Measurements from ENCODE around the gene BCL6B. TPM values are rescaled to one million over a fixed set of nuclear protein-coding genes. Genes with fewer than 3 reads are reported as not detected.
A peak's percentile ranks its signal among the peaks of the same experiment; 100 is the strongest.

BCL6B gene
- total RNA-seq, 1 experiment from 2014 or later, result 0.57 TPM

DNA sequence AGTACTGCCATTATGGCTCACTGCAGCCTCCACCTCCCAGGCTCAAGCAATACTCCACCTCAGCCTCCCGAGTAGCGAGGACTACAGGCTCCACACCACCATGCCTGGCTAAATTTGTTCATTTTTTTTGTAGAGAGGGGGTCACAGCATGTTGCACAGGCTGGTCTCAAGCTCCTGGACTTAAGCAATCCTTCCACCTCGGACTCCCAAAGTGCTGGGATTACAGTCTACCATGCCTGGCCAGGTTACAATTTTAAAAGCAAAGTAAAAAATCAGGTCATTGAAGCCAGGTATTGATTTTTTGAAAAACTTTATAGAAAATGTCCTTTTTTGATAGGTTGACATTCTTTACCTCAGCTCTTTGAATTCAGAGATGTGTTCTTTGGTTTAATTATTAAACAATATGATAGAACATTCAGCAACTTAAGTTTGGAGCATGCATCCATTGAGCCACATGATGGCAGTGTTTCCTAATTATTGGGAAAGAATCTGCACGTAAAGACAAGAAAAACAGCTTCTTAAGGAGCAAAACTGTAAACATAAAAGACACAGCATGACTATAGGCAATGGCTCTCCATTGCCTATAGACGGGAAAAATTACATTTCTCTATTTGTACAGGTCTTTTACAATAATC is 22.8 kb downstream of the BCL6B start:
- DNase-seq (ENCODE audit: low read depth, low spot score) (peak; percentile 67), ATAC-seq (peak; percentile 40)
- Histone ChIP-seq H3K27me3 (ENCODE audit: insufficient read depth, low read length) (no peaks in the 10 kb centered on the region), H3K4me3 (replicated peaks in 1 of 2; ENCODE audit: low read depth in 1 of 2, low read length in 2 of 2) (peak overlapping the region; percentile 49 to 65), H3K36me3 (ENCODE audit: control insufficient read depth in 1 of 2, insufficient read depth in 2 of 2, low read length in 2 of 2) (no peaks in the 10 kb centered on the region), H3K9me2 (ENCODE audit: insufficient read depth) (no peaks in the 10 kb centered on the region), H3K9me3 (ENCODE audit: control insufficient read depth in 1 of 2, insufficient read depth in 1 of 2, low read depth in 1 of 2, low read length in 2 of 2) (no peaks in the 10 kb centered on the region), H3K27ac (ENCODE audit: low read depth, low read length) (peak overlapping the region; percentile 46), H4K20me1 (ENCODE audit: insufficient read depth) (no peaks in the 10 kb centered on the region), H3K4me1 (ENCODE audit: control insufficient read depth in 1 of 2, insufficient read depth in 2 of 2, low read length in 2 of 2) (peaks cover 31 to 48% of the 10 kb centered on the region in 2 experiments), H3K4me2 (ENCODE audit: low read length) (peak overlapping the region; percentile 95), H3K9ac (ENCODE audit: low read length) (peak overlapping the region; percentile 48), H3K79me2 (ENCODE audit: insufficient read depth, low read length) (no peaks in the 10 kb centered on the region), H2AFZ (ENCODE audit: low read depth, low read length, poor library complexity, severe bottlenecking) (peak overlapping the region; percentile 97)
- CTCF ChIA-PET, result interaction anchor here (0.5 to 5.4 kb wide), 36 partner anchors 8 to 1011 kb away, joined by 3 to 53 read pairs (median 4); partner anchors contain the start of genes ASGR1, CTDNEP1, NEURL4 and SLC16A13
- intact Hi-C loops (cut with micrococcal nuclease), result loop anchor here (1.0 to 5.0 kb wide), 6 partner anchors 91 to 642 kb away; partner anchors contain the start of genes KCTD11, TP53 and WRAP53
- RAD21 ChIA-PET (ENCODE audit: low non-redundant PET in 1 of 2, low total read pairs in 2 of 2, uncharacterized antibody in 2 of 2, unreplicated experiment in 2 of 2), result interaction anchor here (0.6 to 2.3 kb wide), 13 partner anchors 10 to 355 kb away, joined by 3 to 16 read pairs (median 5); partner anchors contain the start of gene SLC16A13 (in 1 of the 2)
- POLR2A ChIA-PET, result interaction anchor here (0.7 to 2.1 kb wide), 9 partner anchors 9 to 189 kb away, joined by 3 to 9 read pairs (median 4); partner anchors contain the start of genes DVL2 and SLC16A13
- no TSS peak for BruUV-seq (replicated peaks)
- TF ChIP-seq, protein P1, sequence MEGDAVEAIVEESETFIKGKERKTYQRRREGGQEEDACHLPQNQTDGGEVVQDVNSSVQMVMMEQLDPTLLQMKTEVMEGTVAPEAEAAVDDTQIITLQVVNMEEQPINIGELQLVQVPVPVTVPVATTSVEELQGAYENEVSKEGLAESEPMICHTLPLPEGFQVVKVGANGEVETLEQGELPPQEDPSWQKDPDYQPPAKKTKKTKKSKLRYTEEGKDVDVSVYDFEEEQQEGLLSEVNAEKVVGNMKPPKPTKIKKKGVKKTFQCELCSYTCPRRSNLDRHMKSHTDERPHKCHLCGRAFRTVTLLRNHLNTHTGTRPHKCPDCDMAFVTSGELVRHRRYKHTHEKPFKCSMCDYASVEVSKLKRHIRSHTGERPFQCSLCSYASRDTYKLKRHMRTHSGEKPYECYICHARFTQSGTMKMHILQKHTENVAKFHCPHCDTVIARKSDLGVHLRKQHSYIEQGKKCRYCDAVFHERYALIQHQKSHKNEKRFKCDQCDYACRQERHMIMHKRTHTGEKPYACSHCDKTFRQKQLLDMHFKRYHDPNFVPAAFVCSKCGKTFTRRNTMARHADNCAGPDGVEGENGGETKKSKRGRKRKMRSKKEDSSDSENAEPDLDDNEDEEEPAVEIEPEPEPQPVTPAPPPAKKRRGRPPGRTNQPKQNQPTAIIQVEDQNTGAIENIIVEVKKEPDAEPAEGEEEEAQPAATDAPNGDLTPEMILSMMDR (IDR thresholded peaks at IDR 0.05 in 2 of 3, conservative IDR thresholded peaks at IDR 0.05 in 1 of 3; ENCODE audit: borderline replicate concordance in 1 of 3, insufficient read depth in 1 of 3, low read depth in 2 of 3, low read length in 2 of 3), result peak; percentile 69 to 96 (median 92)
- peak; percentile 96 for TF ChIP-seq RAD21 (IDR thresholded peaks at IDR 0.05; ENCODE audit: low read depth)
- TF ChIP-seq EGR1 (IDR thresholded peaks at IDR 0.05; ENCODE audit: low read depth), result peak; percentile 22; the same call in 1 of the 2 replicates
- TF ChIP-seq POLR2AphosphoS5 (IDR thresholded peaks at IDR 0.05; ENCODE audit: low read depth, low read length), result no peak
- TF ChIP-seq YY1 (IDR thresholded peaks at IDR 0.05; ENCODE audit: extremely low read depth, insufficient replicate concordance, low read depth, low read length), result no peak
